Adrenal gland (tissue), 12 donors: Measurements from ENCODE around the gene CLEC7A. TPM values are rescaled to one million over a fixed set of nuclear protein-coding genes. Genes with fewer than 3 reads are reported as not detected.

ENCODE experiments used
- DNase-seq, 7 donors: peaks; one replicate each; pipeline ENCODE4 v3.0.0-alpha.2; 2019 to 2020
- H3K27ac ChIP-seq, 5 donors: fragments of 200-600 bp; sonication (generic) in 4 of 5; 1 replicate in 3 of 5; 2 replicates in 2 of 5; pipeline versions ENCODE4 v1.5.1 to v1.8.0; 2016 to 2020; ENCODE audit warnings: mild to moderate bottlenecking in 1 of 5
- H3K27me3 ChIP-seq: fragments of 200-600 bp; 2 replicates; pipeline ENCODE4 v1.8.0; 2021
- H3K36me3 ChIP-seq, 2 donors: fragments of 200-600 bp; replicated peaks in 1 of 2; 1 replicate in 1 of 2; 2 replicates in 1 of 2; pipeline versions ENCODE4 v1.5.1 to v1.8.0; 2018 to 2022
- H3K4me1 ChIP-seq, 2 donors: fragments of 200-600 bp; replicated peaks in 1 of 2; 1 replicate in 1 of 2; 2 replicates in 1 of 2; pipeline versions ENCODE4 v1.5.1 to v1.8.0; 2018 to 2021
- H3K4me3 ChIP-seq, 4 donors: fragments of 200-600 bp; sonication (generic) in 3 of 4; one replicate each; pipeline ENCODE4 v1.5.1; 2016 to 2018
- H3K9me3 ChIP-seq, 3 donors: fragments of 200-600 bp; sonication (generic) in 1 of 3; replicated peaks in 1 of 3; 1 replicate in 2 of 3; 2 replicates in 1 of 3; pipeline versions ENCODE4 v1.5.1 to v1.8.0; 2016 to 2021
- CTCF ChIP-seq, 6 experiments: fragments of 450-650 bp in 4 of 6; fragments of 200-600 bp in 2 of 6; sonication (generic) in 1 of 6; IDR thresholded peaks; 1 replicate in 5 of 6; 2 replicates in 1 of 6; pipeline versions ENCODE4 v1.5.1 to v1.8.0; 2016 to 2021; ENCODE audit warnings: antibody characterized with exemption in 6 of 6, mild to moderate bottlenecking in 2 of 6, moderate library complexity in 1 of 6
- POLR2A ChIP-seq, 2 donors: fragments of 450-650 bp; IDR thresholded peaks; one replicate each; pipeline ENCODE4 v1.6.1; 2017; ENCODE audit warnings: antibody characterized with exemption in 2 of 2, mild to moderate bottlenecking in 2 of 2, moderate library complexity in 1 of 2
- WGBS, 4 donors: extraction: QIAGEN DNeasy Blood & Tissue Kit in 2 of 4; methylation state at CpG; one replicate each; pipeline versions ENCODE4 v1.1.5 to v1.1.7; 2013 to 2017; 5-methylcytosine and 5-hydroxymethylcytosine counted together
- intact Hi-C, 2 donors: fragments of 100-400 bp; cut with DNase I; formaldehyde crosslinking; loops; one replicate each; pipeline versions ENCODE4 v1.14.1 to v1.15.0; 2022 to 2023
- polyA plus RNA-seq, 3 donors: library from polyadenylated mRNA; stranded (reverse); fragments of 200-250 nt in 2 of 3; fragments of 350-450 nt in 1 of 3; fragmentation: Illumina TruSeq in 1 of 3; extraction: RNeasy Lipid Tissue Mini Kit (QIAGEN cat#74804) in 1 of 3; gene quantifications; one replicate each; pipeline ENCODE4 v1.2.3, GENCODE V29; 2013 to 2014
- total RNA-seq, 9 donors: library from RNA; depleted of rRNA in 4 of 9; stranded (reverse); fragments of >200 nt in 4 of 9; fragments of 120-200 nt in 1 of 9; fragmentation: NEBNext Ultra II Directional in 1 of 9; extraction: Animal tissue kit (Norgen Biotek cat#: 25700) in 1 of 9; gene quantifications; one replicate each; pipeline versions ENCODE4 v1.1.0 to v1.2.4, GENCODE V29; 2013 to 2023
- donor health status: healthy with polysubstance abuse.
- donor health status: Bipolar disorder and iron deficiency.
- donor health status: DM: yes; HTN: yes; CAD: no.
- donor health status: DM: no; HTN: no; CAD: no.
- donor health status: DM: no; HTN: no; CAD: no.
- donor health status: DM: yes; HTN: yes; CAD: no.

CLEC7A gene
- total and polyA plus RNA-seq, 12 donors: 3.3 to 23.6 (median 7.4) TPM

- Histone ChIP-seq H3K4me1 (peaks cover 0 to 19% of the 10 kb centered on the region in 2 donors), H3K9me3 (peaks cover 0 to 5% (median 0%) of the 10 kb centered on the region in 3 donors), H3K27me3 (no peaks in the 10 kb centered on the region), H3K27ac (peak overlapping the region in 2 of 5 donors; percentile 32 to 62), H3K36me3 (no peaks in the 10 kb centered on the region), H3K4me3 (peak overlapping the region in 1 of 4 donors; percentile 15)
- no peak for TF ChIP-seq CTCF (IDR thresholded peaks at IDR 0.05)
- no peak for TF ChIP-seq POLR2A (IDR thresholded peaks at IDR 0.05)
- 33 to 42% (median 36%) methylated on average over 3 of the region's 3 CpGs for WGBS, 4 donors
- no peak for DNase-seq
- intact Hi-C loops: no loop called here
Observed at GRCh38 chr12:10097521-10097920, 32.5 kb downstream of the CLEC7A start.

GRCh38 chr12:10095971-10096370 is 34.0 kb downstream of the CLEC7A start:
- Histone ChIP-seq H3K4me1 (peaks cover 0 to 10% of the 10 kb centered on the region in 2 donors), H3K27ac (no peak overlapping the region), H3K36me3 (no peaks in the 10 kb centered on the region), H3K4me3 (no peak overlapping the region), H3K9me3 (peaks cover 0 to 5% (median 0%) of the 10 kb centered on the region in 3 donors), H3K27me3 (no peaks in the 10 kb centered on the region)
- 79 to 84% (median 81%) methylated on average over 3 of the region's 3 CpGs for WGBS, 4 donors
- intact Hi-C loops: no loop called here
- TF ChIP-seq CTCF (IDR thresholded peaks at IDR 0.05) (no peak), POLR2A (IDR thresholded peaks at IDR 0.05) (no peak)
- no peak for DNase-seq

GRCh38 chr12:10094646-10095395 is 35.2 kb downstream of the CLEC7A start:
- Histone ChIP-seq H3K9me3 (peaks cover 0 to 5% (median 0%) of the 10 kb centered on the region in 3 donors), H3K4me3 (no peak overlapping the region), H3K36me3 (no peaks in the 10 kb centered on the region), H3K27ac (peak overlapping the region in 4 of 5 donors; percentile 6 to 61 (median 45)), H3K27me3 (no peaks in the 10 kb centered on the region), H3K4me1 (peaks cover 0 to 6% of the 10 kb centered on the region in 2 donors)
- 58 to 69% (median 68%) methylated on average over 4 of the region's 4 CpGs for WGBS, 4 donors
- no peak for DNase-seq
- intact Hi-C loops: no loop called here
- TF ChIP-seq CTCF (IDR thresholded peaks at IDR 0.05) (no peak), POLR2A (IDR thresholded peaks at IDR 0.05) (no peak)

- TF ChIP-seq CTCF (IDR thresholded peaks at IDR 0.05): no peak
- TF ChIP-seq POLR2A (IDR thresholded peaks at IDR 0.05): no peak
- peak overlapping the region in 1 of 4 donors; percentile 21 for H3K4me3 ChIP-seq
- no peaks in the 10 kb centered on the region for H3K4me1 ChIP-seq
- no peaks in the 10 kb centered on the region for H3K9me3 ChIP-seq
- no peaks in the 10 kb centered on the region for H3K27me3 ChIP-seq
- 47 to 51% (median 50%) methylated on average over 7 to 8 of the region's 8 CpGs for WGBS, 4 donors
- H3K27ac ChIP-seq: no peak overlapping the region
- no peak for DNase-seq
- no peaks in the 10 kb centered on the region for H3K36me3 ChIP-seq
- intact Hi-C loops: no loop called here
Observed at GRCh38 chr12:10088955-10089900, 40.8 kb downstream of the CLEC7A start.
